SU-DHL-6 (cell line): ENCODE data around the gene RASA3.

ENCODE experiments used
- EZH2phosphoT487 ChIP-seq: fragments of 200-600 bp; sonication (generic), shearing (Covaris generic); conservative IDR thresholded peaks from 2 replicates; pipeline ENCODE4 v1.6.1; 2018; ENCODE audit warnings: mild to moderate bottlenecking, antibody characterized with exemption, low read length, moderate library complexity, mixed read lengths
- TF ChIP-seq, protein P1 (sequence below): fragments of 200-600 bp; sonication (generic); IDR thresholded peaks from one replicate; pipeline ENCODE4 v1.5.1; 2017; ENCODE audit warnings: antibody characterized with exemption, mild to moderate bottlenecking, low read length, moderate library complexity; ENCODE audit not compliant: insufficient read depth, poor library complexity, severe bottlenecking

DNA sequence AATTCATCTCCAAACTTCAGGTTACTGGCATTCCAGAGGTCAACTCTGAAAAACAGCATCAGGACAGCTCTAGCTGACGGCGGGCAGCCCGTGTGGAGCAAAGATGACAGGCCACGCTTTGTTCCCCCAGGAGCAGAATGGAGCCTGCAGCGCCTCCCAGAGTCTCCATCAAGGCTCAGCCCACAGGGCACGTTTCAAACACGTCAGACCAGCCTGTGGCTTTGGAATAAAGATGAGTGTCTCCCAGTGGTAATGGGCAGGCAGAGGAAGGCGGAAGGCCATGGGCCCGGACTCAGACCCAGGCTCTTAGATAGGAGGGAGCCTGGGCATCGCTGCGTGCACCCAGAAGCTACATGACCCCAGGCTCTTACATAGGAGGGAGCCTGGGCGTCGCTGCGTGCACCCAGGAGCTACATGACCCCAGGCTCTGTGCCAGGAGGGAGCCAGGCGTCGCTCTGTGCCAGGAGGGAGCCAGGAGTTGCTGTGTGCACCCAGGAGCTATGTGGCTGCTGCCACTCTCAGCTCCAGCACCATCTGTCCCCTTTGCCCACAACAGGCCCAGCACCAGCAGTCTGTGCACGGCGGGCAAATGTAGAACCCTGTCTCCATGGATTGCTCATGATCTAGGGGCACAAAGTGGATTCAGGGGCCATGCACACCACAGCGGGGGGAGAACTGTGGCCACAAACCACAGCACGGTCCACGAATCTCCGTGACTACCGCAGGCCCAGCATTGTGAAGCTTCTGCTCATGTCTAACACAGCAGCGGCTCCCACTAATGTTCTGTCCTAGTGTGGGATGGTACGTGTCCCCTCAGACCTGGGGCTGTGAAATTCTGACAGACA is 110.7 kb downstream of the RASA3 start:
- TF ChIP-seq, protein P1, sequence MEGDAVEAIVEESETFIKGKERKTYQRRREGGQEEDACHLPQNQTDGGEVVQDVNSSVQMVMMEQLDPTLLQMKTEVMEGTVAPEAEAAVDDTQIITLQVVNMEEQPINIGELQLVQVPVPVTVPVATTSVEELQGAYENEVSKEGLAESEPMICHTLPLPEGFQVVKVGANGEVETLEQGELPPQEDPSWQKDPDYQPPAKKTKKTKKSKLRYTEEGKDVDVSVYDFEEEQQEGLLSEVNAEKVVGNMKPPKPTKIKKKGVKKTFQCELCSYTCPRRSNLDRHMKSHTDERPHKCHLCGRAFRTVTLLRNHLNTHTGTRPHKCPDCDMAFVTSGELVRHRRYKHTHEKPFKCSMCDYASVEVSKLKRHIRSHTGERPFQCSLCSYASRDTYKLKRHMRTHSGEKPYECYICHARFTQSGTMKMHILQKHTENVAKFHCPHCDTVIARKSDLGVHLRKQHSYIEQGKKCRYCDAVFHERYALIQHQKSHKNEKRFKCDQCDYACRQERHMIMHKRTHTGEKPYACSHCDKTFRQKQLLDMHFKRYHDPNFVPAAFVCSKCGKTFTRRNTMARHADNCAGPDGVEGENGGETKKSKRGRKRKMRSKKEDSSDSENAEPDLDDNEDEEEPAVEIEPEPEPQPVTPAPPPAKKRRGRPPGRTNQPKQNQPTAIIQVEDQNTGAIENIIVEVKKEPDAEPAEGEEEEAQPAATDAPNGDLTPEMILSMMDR, result no peak
- TF ChIP-seq EZH2phosphoT487, result no peak
